Type B pancreatic cell (in vitro differentiated cells): Measurements from ENCODE around the gene LTBP2. TPM values are rescaled to one million over a fixed set of nuclear protein-coding genes. Genes with fewer than 3 reads are reported as not detected.

Experiments
- DNase-seq: peaks from one replicate; pipeline ENCODE4 v3.0.0; 2021; ENCODE audit warnings: mixed read lengths; ENCODE audit not compliant: unreplicated experiment; ENCODE audit errors: extremely low spot score
- H3K27ac Mint-ChIP-seq: 2 replicates; pipeline ENCODE4 v1.8.0; 2021; ENCODE audit warnings: mild to moderate bottlenecking, mixed read lengths
- H3K27me3 Mint-ChIP-seq: 2 replicates; pipeline ENCODE4 v1.8.0; 2021; ENCODE audit warnings: mixed read lengths
- H3K36me3 Mint-ChIP-seq: 2 replicates; pipeline ENCODE4 v1.8.0; 2021; ENCODE audit warnings: mixed read lengths
- H3K4me1 Mint-ChIP-seq: one replicate; pipeline ENCODE4 v1.8.0; 2021; ENCODE audit warnings: mixed read lengths; ENCODE audit not compliant: unreplicated experiment
- H3K4me3 Mint-ChIP-seq: 2 replicates; pipeline ENCODE4 v1.8.0; 2021; ENCODE audit warnings: mild to moderate bottlenecking, mixed read lengths
- H3K9me3 Mint-ChIP-seq: 2 replicates; pipeline ENCODE4 v1.8.0; 2021; ENCODE audit warnings: mixed read lengths
- total RNA-seq: library from RNA; stranded (reverse); gene quantifications from 2 replicates; pipeline ENCODE4 v1.2.1, GENCODE V29; 2021; ENCODE audit warnings: low replicate concordance
- TF ChIP-seq, protein P1 (sequence below): fragments of 200-600 bp; sonication (generic); conservative IDR thresholded peaks from 2 replicates; pipeline ENCODE4 v1.5.0; 2021; ENCODE audit warnings: antibody characterized with exemption, mild to moderate bottlenecking

The LTBP2 gene
- total RNA-seq, 1 donor from 2014 or later, result 1.1 TPM

DNA sequence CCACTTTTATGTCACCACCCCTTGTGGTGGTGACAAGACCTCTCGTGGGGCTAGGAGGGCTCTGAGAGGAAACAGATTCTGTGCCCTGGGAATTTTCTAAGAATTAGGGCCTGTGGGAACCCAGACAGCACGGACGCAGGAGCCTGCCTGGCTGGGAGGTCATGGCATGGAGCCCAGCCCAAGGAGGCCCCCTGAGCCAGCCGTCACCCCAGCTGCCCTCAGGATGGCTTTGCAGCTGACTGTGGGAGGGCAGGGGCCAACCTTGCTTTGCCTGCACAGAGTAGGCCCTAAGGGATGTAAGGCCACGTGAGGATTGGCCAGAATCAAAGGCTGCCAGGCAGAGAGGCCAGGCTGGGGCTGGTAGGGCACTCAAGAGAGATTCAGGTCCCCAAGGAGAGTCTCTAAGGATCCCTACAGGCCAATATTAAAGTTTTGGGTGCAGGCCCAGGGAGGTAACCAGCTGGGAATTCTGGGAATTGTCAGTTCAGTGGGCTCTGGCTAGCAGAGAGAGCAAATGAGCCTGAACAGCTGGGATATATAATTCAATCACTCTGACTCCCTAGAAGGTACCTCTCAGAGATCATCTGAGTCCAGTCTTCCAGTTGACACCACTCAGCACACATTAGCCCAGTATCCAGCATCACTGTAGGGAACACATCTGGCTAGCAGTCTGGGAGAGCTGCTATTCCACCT is 6.4 kb downstream of the LTBP2 start:
- no peak overlapping the region for H3K4me3 Mint-ChIP-seq
- DNase-seq, result no peak
- peaks cover 6% of the 10 kb centered on the region for H3K4me1 Mint-ChIP-seq
- no peak overlapping the region for H3K27ac Mint-ChIP-seq
- no peaks in the 10 kb centered on the region for H3K36me3 Mint-ChIP-seq
- H3K27me3 Mint-ChIP-seq, result peaks cover 26% of the 10 kb centered on the region
- TF ChIP-seq, protein P1, sequence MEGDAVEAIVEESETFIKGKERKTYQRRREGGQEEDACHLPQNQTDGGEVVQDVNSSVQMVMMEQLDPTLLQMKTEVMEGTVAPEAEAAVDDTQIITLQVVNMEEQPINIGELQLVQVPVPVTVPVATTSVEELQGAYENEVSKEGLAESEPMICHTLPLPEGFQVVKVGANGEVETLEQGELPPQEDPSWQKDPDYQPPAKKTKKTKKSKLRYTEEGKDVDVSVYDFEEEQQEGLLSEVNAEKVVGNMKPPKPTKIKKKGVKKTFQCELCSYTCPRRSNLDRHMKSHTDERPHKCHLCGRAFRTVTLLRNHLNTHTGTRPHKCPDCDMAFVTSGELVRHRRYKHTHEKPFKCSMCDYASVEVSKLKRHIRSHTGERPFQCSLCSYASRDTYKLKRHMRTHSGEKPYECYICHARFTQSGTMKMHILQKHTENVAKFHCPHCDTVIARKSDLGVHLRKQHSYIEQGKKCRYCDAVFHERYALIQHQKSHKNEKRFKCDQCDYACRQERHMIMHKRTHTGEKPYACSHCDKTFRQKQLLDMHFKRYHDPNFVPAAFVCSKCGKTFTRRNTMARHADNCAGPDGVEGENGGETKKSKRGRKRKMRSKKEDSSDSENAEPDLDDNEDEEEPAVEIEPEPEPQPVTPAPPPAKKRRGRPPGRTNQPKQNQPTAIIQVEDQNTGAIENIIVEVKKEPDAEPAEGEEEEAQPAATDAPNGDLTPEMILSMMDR, result no peak
- H3K9me3 Mint-ChIP-seq, result no peaks in the 10 kb centered on the region

DNA sequence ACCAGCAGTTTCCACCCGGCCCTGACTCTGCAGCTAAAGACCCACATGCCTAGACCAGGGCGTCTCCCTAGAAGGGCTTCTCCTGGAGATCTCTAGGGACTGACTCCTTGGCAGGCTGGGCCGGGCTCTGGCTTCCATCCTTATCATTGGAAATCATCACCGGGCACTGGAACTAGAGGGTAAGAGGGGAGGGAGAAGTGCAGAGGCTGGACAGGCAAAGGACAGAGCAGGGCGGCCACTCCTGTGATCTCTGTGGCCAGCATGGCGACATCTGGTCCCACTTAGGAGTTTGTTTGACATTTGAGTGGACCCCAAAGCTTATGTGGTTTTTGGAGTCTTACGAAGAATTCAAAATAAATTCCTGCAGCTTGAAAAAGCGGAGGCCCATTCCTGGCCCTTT is 7.1 kb downstream of the LTBP2 start:
- TF ChIP-seq, protein P1, result no peak
- no peak for DNase-seq
- Mint-ChIP-seq H3K4me3 (no peak overlapping the region), H3K4me1 (peaks cover 4% of the 10 kb centered on the region), H3K36me3 (no peaks in the 10 kb centered on the region), H3K27me3 (peaks cover 18% of the 10 kb centered on the region), H3K9me3 (no peaks in the 10 kb centered on the region), H3K27ac (no peak overlapping the region)

DNA sequence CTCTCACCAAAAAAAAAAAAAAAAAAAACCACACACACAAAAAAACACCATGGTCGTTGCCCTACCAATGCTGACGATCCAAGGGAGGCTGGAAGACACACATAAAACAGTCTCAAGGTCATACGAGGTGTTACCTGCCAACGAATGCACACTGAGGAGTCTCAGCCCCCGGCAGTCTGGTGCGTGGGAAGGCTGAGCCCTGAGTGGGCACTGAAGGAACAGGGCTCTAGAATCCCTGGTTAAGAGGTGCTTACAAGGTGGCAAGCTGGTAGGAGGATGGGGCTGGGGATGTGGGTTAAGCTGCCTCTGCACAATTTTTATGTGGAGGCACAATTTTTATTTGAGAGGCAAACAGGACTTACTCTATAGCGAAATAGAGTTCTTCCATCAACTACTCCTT is 7.9 kb downstream of the LTBP2 start:
- no peak overlapping the region for H3K4me3 Mint-ChIP-seq
- no peak for DNase-seq
- no peaks in the 10 kb centered on the region for H3K36me3 Mint-ChIP-seq
- H3K4me1 Mint-ChIP-seq, result no peaks in the 10 kb centered on the region
- TF ChIP-seq, protein P1, result no peak
- H3K27ac Mint-ChIP-seq, result no peak overlapping the region
- peaks cover 10% of the 10 kb centered on the region for H3K27me3 Mint-ChIP-seq
- no peaks in the 10 kb centered on the region for H3K9me3 Mint-ChIP-seq

DNA sequence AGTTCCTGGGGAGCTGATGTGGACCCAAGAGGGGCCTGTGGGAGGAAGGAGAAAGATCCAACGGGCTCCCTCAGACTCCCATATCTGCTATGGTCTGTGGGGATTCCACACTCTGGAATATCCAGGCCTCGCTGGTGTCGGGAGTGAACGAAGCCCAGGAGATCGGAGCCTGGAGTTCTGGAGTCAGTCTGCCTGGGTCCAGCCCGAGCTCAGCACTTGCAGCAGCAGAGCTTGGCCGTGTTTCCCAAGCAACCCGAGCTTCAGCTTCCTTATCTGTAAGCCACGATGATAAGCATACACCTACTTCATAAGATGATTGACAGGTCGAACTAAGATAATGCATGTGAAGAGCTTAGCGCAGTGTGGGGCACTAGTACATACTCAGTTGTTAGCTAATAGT is 10.1 kb downstream of the LTBP2 start:
- H3K36me3 Mint-ChIP-seq, result no peaks in the 10 kb centered on the region
- no peaks in the 10 kb centered on the region for H3K4me1 Mint-ChIP-seq
- no peak for DNase-seq
- TF ChIP-seq, protein P1, result no peak
- no peak overlapping the region for H3K27ac Mint-ChIP-seq
- H3K4me3 Mint-ChIP-seq, result no peak overlapping the region
- H3K9me3 Mint-ChIP-seq, result no peaks in the 10 kb centered on the region
- H3K27me3 Mint-ChIP-seq, result peaks cover 5% of the 10 kb centered on the region

DNA sequence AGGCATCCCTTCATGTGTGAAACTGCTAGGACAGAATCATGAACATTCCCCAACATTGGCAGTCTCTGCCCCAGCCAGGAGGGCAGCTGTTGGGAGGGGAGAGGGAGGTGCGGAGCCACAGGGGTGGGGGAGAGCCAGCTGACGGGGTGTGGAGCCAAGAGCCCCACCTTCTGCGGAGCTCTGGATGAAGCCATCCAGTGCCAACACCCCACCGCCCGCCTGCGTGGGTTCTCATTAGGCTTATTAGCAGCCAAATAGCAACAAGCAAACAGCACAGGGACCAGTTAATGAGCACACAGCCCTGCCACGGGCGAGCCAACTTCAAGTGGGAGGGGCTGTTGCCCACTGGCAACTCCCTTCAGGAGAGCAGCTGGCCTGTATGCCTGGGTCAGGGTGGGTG is 12.1 kb downstream of the LTBP2 start:
- H3K27ac Mint-ChIP-seq, result no peak overlapping the region
- H3K4me3 Mint-ChIP-seq, result no peak overlapping the region
- no peaks in the 10 kb centered on the region for H3K36me3 Mint-ChIP-seq
- no peaks in the 10 kb centered on the region for H3K4me1 Mint-ChIP-seq
- TF ChIP-seq, protein P1, result no peak
- peaks cover 3% of the 10 kb centered on the region for H3K27me3 Mint-ChIP-seq
- no peak for DNase-seq
- no peaks in the 10 kb centered on the region for H3K9me3 Mint-ChIP-seq
